ENCODE measurements around the gene C20orf204. TPM values are rescaled to one million over a fixed set of nuclear protein-coding genes. Genes with fewer than 3 reads are reported as not detected.
"Not testable (repeated sequence)": the region's sequence is repeated elsewhere in the genome, so short reads cannot be mapped to it uniquely, and the experiment has no call there.

Gene C20orf204
- total RNA-seq, 1 experiment from 2014 or later: 1.1 TPM

GRCh38 chr20:64082126-64082731 lies 46.2 kb downstream of the C20orf204 start:
- Histone ChIP-seq H3K36me3 (replicated peaks; ENCODE audit: control insufficient read depth, insufficient read depth, low read length) (no peaks in the 10 kb centered on the region), H3K27me3 (ENCODE audit: control insufficient read depth, insufficient read depth, low read length) (peaks cover 38% of the 10 kb centered on the region), H3K4me3 (ENCODE audit: insufficient read depth, low read depth, low read length) (no peak overlapping the region)
- DNase-seq: peak; percentile 86

GRCh38 chr20:64082820-64083377 lies 46.9 kb downstream of the C20orf204 start:
- no peak for DNase-seq
- peaks cover 38% of the 10 kb centered on the region for H3K27me3 ChIP-seq (ENCODE audit: control insufficient read depth, insufficient read depth, low read length)
- no peaks in the 10 kb centered on the region for H3K36me3 ChIP-seq (replicated peaks; ENCODE audit: control insufficient read depth, insufficient read depth, low read length)
- peak overlapping the region; percentile 28 for H3K4me3 ChIP-seq (ENCODE audit: insufficient read depth, low read depth, low read length)

- peak; percentile 97 for DNase-seq
- Histone ChIP-seq H3K4me3 (ENCODE audit: insufficient read depth, low read depth, low read length) (peak overlapping the region; percentile 64), H3K36me3 (replicated peaks; ENCODE audit: control insufficient read depth, insufficient read depth, low read length) (no peaks in the 10 kb centered on the region), H3K27me3 (ENCODE audit: control insufficient read depth, insufficient read depth, low read length) (peaks cover 38% of the 10 kb centered on the region)
Measured at GRCh38 chr20:64083378-64083803, 47.4 kb downstream of the C20orf204 start.

GRCh38 chr20:64083804-64084684 lies 48.1 kb downstream of the C20orf204 start, which contains the start of gene LKAAEAR1:
Gene LKAAEAR1, minus strand, starts transcription at chr20:64084398. Its CDS starts 179 bp downstream, at chr20:64084219.
- no peaks in the 10 kb centered on the region for H3K36me3 ChIP-seq (replicated peaks; ENCODE audit: control insufficient read depth, insufficient read depth, low read length)
- peak within 1 kb of the TSS; percentile 64 for H3K4me3 ChIP-seq (ENCODE audit: insufficient read depth, low read depth, low read length)
- peak; percentile 88 for DNase-seq
- H3K27me3 ChIP-seq (ENCODE audit: control insufficient read depth, insufficient read depth, low read length): peaks cover 38% of the 10 kb centered on the region

- Histone ChIP-seq H3K27me3 (ENCODE audit: control insufficient read depth, insufficient read depth, low read length) (peaks cover 38% of the 10 kb centered on the region), H3K4me3 (ENCODE audit: insufficient read depth, low read depth, low read length) (peak overlapping the region; percentile 64; the same call in 1 of the 2 replicates), H3K36me3 (replicated peaks; ENCODE audit: control insufficient read depth, insufficient read depth, low read length) (no peaks in the 10 kb centered on the region)
- DNase-seq: peak; percentile 90
Measured at GRCh38 chr20:64084685-64085152, 48.7 kb downstream of the C20orf204 start.

GRCh38 chr20:64086801-64087200 lies 50.8 kb downstream of the C20orf204 start:
- H3K4me3 ChIP-seq (ENCODE audit: insufficient read depth, low read depth, low read length): no peak overlapping the region
- H3K27me3 ChIP-seq (ENCODE audit: control insufficient read depth, insufficient read depth, low read length): peaks cover 30% of the 10 kb centered on the region
- no peaks in the 10 kb centered on the region for H3K36me3 ChIP-seq (replicated peaks; ENCODE audit: control insufficient read depth, insufficient read depth, low read length)
- no peak for DNase-seq

GRCh38 chr20:64087226-64087825 lies 51.3 kb downstream of the C20orf204 start:
- peaks cover 26% of the 10 kb centered on the region for H3K27me3 ChIP-seq (ENCODE audit: control insufficient read depth, insufficient read depth, low read length)

GRCh38 chr20:64088586-64088985 lies 52.6 kb downstream of the C20orf204 start:
- DNase-seq; H3K4me3 ChIP-seq (ENCODE audit: insufficient read depth, low read depth, low read length); H3K36me3 ChIP-seq (replicated peaks; ENCODE audit: control insufficient read depth, insufficient read depth, low read length): not testable (repeated sequence)
- peaks cover 18% of the 10 kb centered on the region for H3K27me3 ChIP-seq (ENCODE audit: control insufficient read depth, insufficient read depth, low read length)

More at GRCh38 chr20:64087226-64087825, 51.3 kb downstream of the C20orf204 start:
- H3K4me3 ChIP-seq (ENCODE audit: insufficient read depth, low read depth, low read length); DNase-seq; H3K36me3 ChIP-seq (replicated peaks; ENCODE audit: control insufficient read depth, insufficient read depth, low read length): not testable (repeated sequence)

Other genes with a start within 250 kb of the C20orf204 start
- 13.5 and 20.0 TPM in 2 replicates for gene ZBTB46, start 204.9 kb upstream of the C20orf204 start, total RNA-seq (2014; rRNA removed; shearing (Covaris generic))
- gene ABHD16B, start 174.7 kb upstream of the C20orf204 start, total RNA-seq (2014; rRNA removed; shearing (Covaris generic)): not detected in 2 replicates
- 76.0 and 79.3 TPM in 2 replicates for gene TPD52L2, start 170.9 kb upstream of the C20orf204 start, total RNA-seq (2014; rRNA removed; shearing (Covaris generic))
- 29.2 and 30.8 TPM in 2 replicates for gene DNAJC5, start 141.1 kb upstream of the C20orf204 start, total RNA-seq (2014; rRNA removed; shearing (Covaris generic))
- gene UCKL1, start 79.8 kb upstream of the C20orf204 start, total RNA-seq (2014; rRNA removed; shearing (Covaris generic)): 21.8 and 26.6 TPM in 2 replicates
- 13.3 and 15.5 TPM in 2 replicates for gene ZNF512B, start 66.3 kb upstream of the C20orf204 start, total RNA-seq (2014; rRNA removed; shearing (Covaris generic))
- 3.8 and 5.7 TPM in 2 replicates for gene SAMD10, start 56.5 kb upstream of the C20orf204 start, total RNA-seq (2014; rRNA removed; shearing (Covaris generic))
- gene PRPF6, start 55.0 kb upstream of the C20orf204 start, total RNA-seq (2014; rRNA removed; shearing (Covaris generic)): 70.8 and 75.3 TPM in 2 replicates
- 0.52 and 1.2 TPM in 2 replicates for gene SOX18, start 13.5 kb downstream of the C20orf204 start, total RNA-seq (2014; rRNA removed; shearing (Covaris generic))
- gene TCEA2, start 27.0 kb downstream of the C20orf204 start, total RNA-seq (2014; rRNA removed; shearing (Covaris generic)): 27.3 and 29.4 TPM in 2 replicates
- gene RGS19, start 43.3 kb downstream of the C20orf204 start, total RNA-seq (2014; rRNA removed; shearing (Covaris generic)): 24.3 and 27.0 TPM in 2 replicates
- gene OPRL1, start 43.9 kb downstream of the C20orf204 start, total RNA-seq (2014; rRNA removed; shearing (Covaris generic)): 2.4 and 4.4 TPM in 2 replicates
- 0.45 TPM in 1 of 2 replicates, not detected in the other for gene LKAAEAR1, start 48.2 kb downstream of the C20orf204 start, total RNA-seq (2014; rRNA removed; shearing (Covaris generic))
- gene NPBWR2, start 71.4 kb downstream of the C20orf204 start, total RNA-seq (2014; rRNA removed; shearing (Covaris generic)): not detected in 2 replicates
- 0.69 and 2.1 TPM in 2 replicates for gene MYT1, start 128.3 kb downstream of the C20orf204 start, total RNA-seq (2014; rRNA removed; shearing (Covaris generic))
- 38.0 and 57.6 TPM in 2 replicates for gene PCMTD2, start 219.6 kb downstream of the C20orf204 start, total RNA-seq (2014; rRNA removed; shearing (Covaris generic))

Measured in H7 (cell line).